Activated T-helper 1 cell treated with anti-CD3 and anti-CD28 coated beads, Interleukin-2, amount 50 U/mL, for 16 hours (primary cell): ENCODE data around the gene PROM2.

ENCODE experiments used
- DNase-seq, 2 donors: peaks; one replicate each; pipeline ENCODE4 v3.0.0-alpha.2; 2020; ENCODE audit warnings: low read depth in 1 of 2, low spot score in 1 of 2

Gene PROM2

GRCh38 chr2:95319481-95320343 is 45.5 kb downstream of the PROM2 start:
- DNase-seq: no peak

GRCh38 chr2:95320344-95320712 is 46.1 kb downstream of the PROM2 start:
- DNase-seq: no peak

- no peak for DNase-seq
These were observed 46.9 kb downstream of the PROM2 start for GRCh38 chr2:95320986-95321767.

DNA sequence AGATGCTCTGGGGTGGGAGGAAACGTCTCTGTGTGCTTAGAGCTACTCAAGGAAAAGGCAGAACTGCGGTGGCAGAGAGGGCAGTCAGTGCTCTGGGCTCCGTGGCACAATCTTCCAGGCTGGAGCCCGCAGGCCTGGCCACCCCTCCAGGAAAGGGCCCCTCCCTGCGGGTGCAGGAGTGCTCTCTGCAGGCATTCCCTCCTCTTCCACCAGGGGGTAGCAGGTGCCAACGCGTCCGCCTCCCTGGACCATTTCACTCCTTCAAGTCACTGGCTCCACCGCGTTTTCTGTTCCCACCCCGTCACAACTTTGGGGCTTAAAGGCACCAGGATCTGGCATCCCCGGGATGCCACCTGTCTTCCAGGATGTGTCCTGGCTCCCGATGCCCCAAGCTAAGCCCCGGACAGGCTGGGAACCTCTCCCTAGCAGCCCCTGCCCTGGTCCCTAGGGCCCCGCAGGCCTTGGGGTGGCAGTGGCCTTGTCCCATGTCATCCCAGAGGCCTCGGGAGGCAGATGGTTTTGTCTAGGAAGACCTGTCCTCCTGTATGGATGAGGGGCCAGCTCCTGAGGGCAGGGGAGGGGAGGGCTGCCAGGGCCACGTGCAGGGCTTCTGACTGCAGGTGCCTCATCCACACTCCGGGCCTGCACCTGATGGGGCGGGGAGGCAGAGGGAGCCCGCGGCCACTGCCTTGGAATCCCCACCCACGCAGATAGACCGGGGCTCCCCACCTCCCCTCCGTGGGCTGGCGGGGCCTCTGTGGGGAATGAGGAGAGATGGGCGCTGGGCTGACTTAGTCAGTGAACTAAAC is 49.3 kb downstream of the PROM2 start:
- DNase-seq: no peak

- no peak for DNase-seq
These were observed 50.8 kb downstream of the PROM2 start for GRCh38 chr2:95325026-95325425.

GRCh38 chr2:95325590-95326432 is 51.6 kb downstream of the PROM2 start:
- no peak for DNase-seq

- no peak for DNase-seq
These were observed 52.3 kb downstream of the PROM2 start for GRCh38 chr2:95326433-95327140.

DNA sequence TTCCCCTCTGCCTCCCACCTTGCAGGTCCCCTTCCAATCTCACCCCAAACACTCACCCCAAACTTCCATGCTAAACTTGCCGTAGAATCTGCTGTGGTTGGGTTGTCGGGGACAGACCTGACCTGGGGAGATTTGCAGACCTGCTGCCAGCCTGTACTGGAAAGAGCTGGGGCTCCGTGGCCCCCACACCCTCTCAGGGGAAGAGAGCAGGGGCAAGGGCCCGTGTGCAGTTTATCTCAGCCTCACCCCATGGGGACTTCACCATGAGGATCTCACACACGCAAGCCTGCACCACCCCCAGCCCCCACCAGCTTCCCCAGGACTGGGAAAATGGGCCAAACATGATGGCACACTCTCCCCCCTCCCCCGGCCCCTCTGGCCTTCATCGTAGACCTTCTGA is 53.6 kb downstream of the PROM2 start:
- DNase-seq: no peak

GRCh38 chr2:95328358-95329125 is 54.3 kb downstream of the PROM2 start:
- no peak for DNase-seq

GRCh38 chr2:95329401-95329800 is 55.2 kb downstream of the PROM2 start:
- no peak for DNase-seq

GRCh38 chr2:95329891-95330793 is 55.9 kb downstream of the PROM2 start:
- DNase-seq: no peak

- DNase-seq: no peak
These were observed 56.6 kb downstream of the PROM2 start for GRCh38 chr2:95330794-95331338.

DNA sequence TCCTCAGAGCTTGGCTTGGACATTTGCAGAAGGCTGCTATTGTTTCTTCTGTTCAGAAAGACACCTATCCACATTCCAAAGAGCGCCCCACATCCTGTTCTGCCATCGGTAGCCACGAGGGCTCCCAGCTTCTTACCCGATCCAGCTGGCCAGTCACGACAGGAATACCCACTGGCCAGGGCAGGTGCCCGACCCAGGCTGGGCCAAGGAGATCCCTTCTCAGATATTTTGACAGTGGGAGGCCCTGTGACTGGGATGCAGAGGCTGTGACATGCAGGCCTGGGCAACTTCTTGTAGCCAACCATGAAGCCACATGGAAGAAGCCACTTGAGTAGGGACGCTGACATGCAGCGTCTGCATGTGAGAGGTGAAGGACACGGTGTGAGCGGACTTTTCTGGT is 57.4 kb downstream of the PROM2 start:
- DNase-seq: no peak

DNA sequence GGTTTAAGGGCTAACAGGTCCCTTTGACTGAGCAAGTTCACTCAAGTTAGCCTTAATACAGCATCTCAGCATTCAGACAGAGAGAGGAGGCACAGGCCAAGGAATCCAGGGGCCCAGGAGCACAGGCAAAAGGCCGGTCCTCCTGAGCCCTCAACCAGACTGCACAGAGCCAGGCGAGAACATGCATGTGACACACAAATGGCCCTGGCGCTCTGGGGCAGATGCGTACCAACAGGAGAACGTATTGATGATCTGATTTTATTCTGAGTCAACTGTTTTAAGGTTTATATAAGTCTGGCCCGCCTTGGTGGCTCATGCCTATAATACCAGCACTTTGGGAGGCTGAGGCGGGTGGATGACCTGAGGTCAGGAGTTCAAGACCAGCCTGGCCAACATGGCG is 57.8 kb downstream of the PROM2 start:
- DNase-seq: no peak

DNA sequence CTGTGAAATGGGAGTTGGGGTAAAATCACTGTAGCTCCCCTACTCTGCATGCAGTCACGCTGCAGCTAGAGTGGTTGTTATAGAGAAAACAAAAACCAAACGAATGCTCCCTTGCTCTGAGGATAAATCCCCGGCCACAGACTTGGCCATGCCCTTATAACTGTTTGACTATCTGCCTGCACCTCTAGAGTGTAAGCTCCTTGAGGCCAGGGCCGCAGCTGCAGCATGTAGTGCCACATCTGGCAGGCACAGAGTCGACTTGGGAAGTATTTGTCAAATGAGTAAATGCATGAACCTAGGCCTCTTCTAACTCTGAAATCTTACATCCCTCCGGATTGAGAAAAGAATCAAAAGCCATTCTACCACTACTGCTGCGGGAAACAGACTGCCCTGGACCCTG is 58.8 kb downstream of the PROM2 start:
- DNase-seq: no peak

DNA sequence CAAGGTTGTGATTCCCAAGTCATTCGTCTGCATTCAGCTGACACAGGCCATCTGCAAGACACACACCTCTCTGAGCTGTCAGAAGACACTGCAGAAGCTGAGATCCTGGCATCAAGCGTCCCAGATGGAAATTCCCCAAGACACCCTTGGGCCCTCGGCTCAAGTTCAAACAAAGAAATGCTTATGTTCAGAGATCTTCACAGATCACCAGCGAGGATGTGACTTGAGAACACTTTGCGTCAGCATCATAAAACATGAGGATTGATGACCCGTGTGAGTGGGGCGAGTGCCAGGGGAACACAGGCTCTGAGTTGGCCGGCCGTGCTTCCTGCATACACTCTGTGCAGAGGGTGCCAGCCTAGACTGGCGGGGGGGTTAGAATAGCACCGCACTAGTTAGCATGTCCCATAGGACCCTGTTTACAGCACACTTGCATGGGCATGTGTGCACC is 59.7 kb downstream of the PROM2 start:
- no peak for DNase-seq

DNA sequence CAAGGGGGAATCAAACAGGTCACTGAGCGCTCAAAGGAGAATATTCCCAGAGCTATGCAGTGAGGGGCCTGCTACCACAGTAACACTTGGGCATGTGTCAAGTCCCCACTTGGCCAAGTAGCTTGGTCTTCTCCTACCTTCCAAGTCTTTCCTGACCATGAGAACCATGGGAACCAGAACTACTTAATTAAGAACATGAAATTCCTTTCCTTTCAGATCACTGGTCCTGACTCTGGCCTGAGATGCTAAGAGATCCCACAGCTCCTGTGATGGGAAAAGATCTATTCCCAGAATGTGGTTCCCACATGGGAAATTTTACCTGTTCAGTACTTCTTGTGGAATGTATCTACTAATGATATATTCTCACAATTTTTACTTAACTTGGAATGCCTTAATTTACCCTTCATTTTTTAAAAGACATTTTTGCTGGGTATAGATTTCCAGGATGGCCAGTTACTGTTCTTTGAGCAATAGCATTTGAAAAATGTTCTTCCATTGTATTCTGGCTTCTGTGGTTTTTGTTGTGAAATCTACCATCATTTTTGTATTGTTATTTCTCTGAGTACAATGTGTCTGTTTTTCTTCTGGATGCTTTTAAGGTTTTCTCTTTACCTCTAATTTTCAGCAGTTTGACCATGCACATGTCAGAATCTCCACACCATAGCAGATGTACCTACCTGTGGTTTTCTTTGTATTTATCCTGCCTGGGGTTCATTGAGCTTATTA is 60.8 kb downstream of the PROM2 start:
- DNase-seq: no peak
